Erythroblast (primary cell): Measurements from ENCODE around the gene RPL15.

Experiments
- GATA1 ChIP-seq: IDR thresholded peaks from 2 replicates; pipeline ENCODE4 v1.6.1; 2011; ENCODE audit warnings: low read depth, mild to moderate bottlenecking, control low read depth, low read length, moderate library complexity
- POLR2A ChIP-seq: IDR thresholded peaks from 2 replicates; pipeline ENCODE4 v1.6.1; 2011; ENCODE audit warnings: mild to moderate bottlenecking, low read length

- TF ChIP-seq POLR2A (no peak), GATA1 (no peak)
These were observed 32.9 kb downstream of the RPL15 start for GRCh38 chr3:23949784-23950183.
